Right lobe of liver (tissue), 4 donors: ENCODE results near the gene P2RY2.

Experiments used
- POLR2A ChIP-seq: fragments of 450-650 bp; IDR thresholded peaks from one replicate; pipeline ENCODE4 v1.6.1; 2017; ENCODE audit warnings: antibody characterized with exemption, mild to moderate bottlenecking
- TF ChIP-seq, protein P1 (sequence below), 4 donors: fragments of 200-600 bp in 3 of 4; fragments of 450-650 bp in 1 of 4; IDR thresholded peaks; one replicate each; pipeline versions ENCODE4 v1.5.1 to v1.8.0; 2016 to 2022; ENCODE audit warnings: antibody characterized with exemption in 4 of 4, mild to moderate bottlenecking in 2 of 4
- donor health status: DM: no; HTN: no; CAD: no.
- donor health status: DM: no; HTN: no; CAD: no.
- donor health status: DM: no; HTN: yes; CAD: no.

DNA sequence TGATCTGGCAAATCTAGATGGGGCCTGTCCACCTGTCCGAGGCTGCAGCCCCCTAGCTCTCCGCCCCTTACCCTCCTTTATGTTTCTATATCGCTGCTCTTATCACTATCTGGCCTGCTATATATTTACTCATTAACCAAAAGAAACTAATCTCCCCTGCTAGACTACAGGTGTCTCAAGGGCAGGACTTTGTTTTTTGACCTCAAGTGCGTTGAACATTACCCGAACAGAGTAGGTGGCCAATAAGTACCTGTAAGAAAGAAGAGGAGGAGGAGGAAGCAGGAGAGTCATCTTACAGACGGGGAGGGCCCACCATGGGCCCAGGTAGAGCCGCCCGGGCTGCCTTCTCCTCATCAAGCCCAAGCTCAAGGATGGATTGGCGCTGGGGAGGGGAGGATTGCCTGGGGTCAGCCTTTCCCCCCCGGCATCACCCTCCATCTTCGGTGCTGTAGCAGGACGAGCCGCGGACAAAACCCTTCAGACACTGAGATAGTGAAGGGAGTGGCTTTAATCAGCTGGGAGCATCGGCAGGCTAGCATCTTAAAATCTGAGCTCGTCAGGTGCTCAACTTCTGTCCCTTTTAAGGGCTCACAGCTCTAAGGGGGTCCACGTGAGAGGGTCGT is 52.9 kb downstream of the P2RY2 start:
- TF ChIP-seq, protein P1, sequence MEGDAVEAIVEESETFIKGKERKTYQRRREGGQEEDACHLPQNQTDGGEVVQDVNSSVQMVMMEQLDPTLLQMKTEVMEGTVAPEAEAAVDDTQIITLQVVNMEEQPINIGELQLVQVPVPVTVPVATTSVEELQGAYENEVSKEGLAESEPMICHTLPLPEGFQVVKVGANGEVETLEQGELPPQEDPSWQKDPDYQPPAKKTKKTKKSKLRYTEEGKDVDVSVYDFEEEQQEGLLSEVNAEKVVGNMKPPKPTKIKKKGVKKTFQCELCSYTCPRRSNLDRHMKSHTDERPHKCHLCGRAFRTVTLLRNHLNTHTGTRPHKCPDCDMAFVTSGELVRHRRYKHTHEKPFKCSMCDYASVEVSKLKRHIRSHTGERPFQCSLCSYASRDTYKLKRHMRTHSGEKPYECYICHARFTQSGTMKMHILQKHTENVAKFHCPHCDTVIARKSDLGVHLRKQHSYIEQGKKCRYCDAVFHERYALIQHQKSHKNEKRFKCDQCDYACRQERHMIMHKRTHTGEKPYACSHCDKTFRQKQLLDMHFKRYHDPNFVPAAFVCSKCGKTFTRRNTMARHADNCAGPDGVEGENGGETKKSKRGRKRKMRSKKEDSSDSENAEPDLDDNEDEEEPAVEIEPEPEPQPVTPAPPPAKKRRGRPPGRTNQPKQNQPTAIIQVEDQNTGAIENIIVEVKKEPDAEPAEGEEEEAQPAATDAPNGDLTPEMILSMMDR (IDR thresholded peaks at IDR 0.05), result no peak
- no peak for TF ChIP-seq POLR2A
